Measurements from ENCODE around the gene CISD1. TPM values are rescaled to one million over a fixed set of nuclear protein-coding genes. Genes with fewer than 3 reads are reported as not detected.

CISD1 gene
- total RNA-seq, 4 donors from 2014 or later, result 30.8 to 46.3 (median 33.0) TPM

DNA sequence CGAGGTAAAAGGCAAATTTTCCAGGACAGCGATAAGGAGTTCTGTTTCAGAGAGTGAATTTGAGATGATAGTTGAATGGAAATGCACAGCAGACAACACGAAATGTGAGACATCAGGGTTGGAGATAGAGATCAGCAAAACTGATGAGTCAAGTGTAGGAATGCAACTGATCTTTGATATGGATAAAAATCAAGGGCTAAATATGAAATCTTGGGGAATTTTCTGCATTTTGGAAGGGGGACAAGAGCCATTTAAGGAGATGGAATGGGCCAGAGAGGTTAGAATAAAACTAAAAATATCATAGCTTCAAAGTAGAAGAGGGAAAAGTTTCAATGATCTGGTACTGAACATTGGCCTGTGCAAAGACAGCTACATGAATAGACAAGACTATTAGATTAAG, 11.5 kb downstream of the CISD1 start:
- Histone ChIP-seq H3K9me3 (no peaks in the 10 kb centered on the region), H3K27me3 (no peaks in the 10 kb centered on the region), H3K4me1 (peaks cover 0 to 20% (median 16%) of the 10 kb centered on the region in 4 donors), H3K4me3 (no peak overlapping the region), H3K27ac (replicated peaks in 1 of 4) (no peak overlapping the region), H3K36me3 (peaks cover 0 to 23% (median 12%) of the 10 kb centered on the region in 4 donors)
- intact Hi-C loops (cut with DNase I), result no loop called here
- no peak for TF ChIP-seq POLR2AphosphoS5 (IDR thresholded peaks at IDR 0.05)
- TF ChIP-seq, protein P1, sequence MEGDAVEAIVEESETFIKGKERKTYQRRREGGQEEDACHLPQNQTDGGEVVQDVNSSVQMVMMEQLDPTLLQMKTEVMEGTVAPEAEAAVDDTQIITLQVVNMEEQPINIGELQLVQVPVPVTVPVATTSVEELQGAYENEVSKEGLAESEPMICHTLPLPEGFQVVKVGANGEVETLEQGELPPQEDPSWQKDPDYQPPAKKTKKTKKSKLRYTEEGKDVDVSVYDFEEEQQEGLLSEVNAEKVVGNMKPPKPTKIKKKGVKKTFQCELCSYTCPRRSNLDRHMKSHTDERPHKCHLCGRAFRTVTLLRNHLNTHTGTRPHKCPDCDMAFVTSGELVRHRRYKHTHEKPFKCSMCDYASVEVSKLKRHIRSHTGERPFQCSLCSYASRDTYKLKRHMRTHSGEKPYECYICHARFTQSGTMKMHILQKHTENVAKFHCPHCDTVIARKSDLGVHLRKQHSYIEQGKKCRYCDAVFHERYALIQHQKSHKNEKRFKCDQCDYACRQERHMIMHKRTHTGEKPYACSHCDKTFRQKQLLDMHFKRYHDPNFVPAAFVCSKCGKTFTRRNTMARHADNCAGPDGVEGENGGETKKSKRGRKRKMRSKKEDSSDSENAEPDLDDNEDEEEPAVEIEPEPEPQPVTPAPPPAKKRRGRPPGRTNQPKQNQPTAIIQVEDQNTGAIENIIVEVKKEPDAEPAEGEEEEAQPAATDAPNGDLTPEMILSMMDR (IDR thresholded peaks at IDR 0.05), result no peak
- TF ChIP-seq EP300 (IDR thresholded peaks at IDR 0.05), result no peak
- TF ChIP-seq POLR2A (IDR thresholded peaks at IDR 0.05; ENCODE audit: low read depth), result no peak
- DNase-seq (ENCODE audit: extremely low spot score), result no peak
- WGBS, result 92% methylated on average over 3 of the region's 3 CpGs

DNA sequence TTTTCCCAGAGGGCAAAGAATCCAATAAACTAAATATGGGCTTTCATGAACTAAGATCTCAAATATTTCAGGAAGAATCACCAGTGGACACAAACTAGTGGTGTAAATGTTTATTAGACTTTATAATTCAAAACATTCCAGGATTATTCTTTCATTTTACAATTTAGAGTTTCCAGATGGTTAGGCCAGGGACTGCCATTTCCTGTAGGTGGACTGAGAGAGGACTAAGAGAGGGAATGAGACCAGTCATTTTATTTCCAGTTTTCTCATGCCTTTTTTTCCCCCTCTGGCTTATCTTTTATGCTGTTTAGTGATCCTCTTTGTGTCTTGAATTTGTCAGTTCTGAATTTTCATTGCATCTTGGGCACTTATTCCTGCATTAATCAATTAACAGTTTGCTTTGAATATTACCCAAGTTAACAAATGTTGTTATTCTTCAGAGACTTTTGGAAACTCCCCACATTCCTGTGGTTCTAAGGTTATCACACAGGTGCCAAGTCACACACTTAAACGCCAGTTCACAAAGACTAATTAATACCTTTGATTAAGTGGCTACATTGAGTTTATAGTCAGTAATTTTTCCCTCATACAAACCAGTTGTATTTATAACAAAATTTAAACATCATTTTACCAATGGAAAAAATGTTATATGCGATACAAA, 12.3 kb downstream of the CISD1 start:
- H3K27ac ChIP-seq (replicated peaks in 1 of 4), result no peak overlapping the region
- peaks cover 0 to 13% (median 8%) of the 10 kb centered on the region in 4 donors for H3K4me1 ChIP-seq
- intact Hi-C loops (cut with DNase I), result no loop called here
- no peaks in the 10 kb centered on the region for H3K9me3 ChIP-seq
- no peaks in the 10 kb centered on the region for H3K27me3 ChIP-seq
- no peak for DNase-seq (ENCODE audit: extremely low spot score)
- no peak for TF ChIP-seq POLR2AphosphoS5 (IDR thresholded peaks at IDR 0.05)
- no peak for TF ChIP-seq POLR2A (IDR thresholded peaks at IDR 0.05; ENCODE audit: low read depth)
- TF ChIP-seq EP300 (IDR thresholded peaks at IDR 0.05), result no peak
- TF ChIP-seq, protein P1 (IDR thresholded peaks at IDR 0.05), result no peak
- peaks cover 0 to 23% (median 12%) of the 10 kb centered on the region in 4 donors for H3K36me3 ChIP-seq
- 77% methylated on average over 2 of the region's 2 CpGs for WGBS
- H3K4me3 ChIP-seq, result no peak overlapping the region

DNA sequence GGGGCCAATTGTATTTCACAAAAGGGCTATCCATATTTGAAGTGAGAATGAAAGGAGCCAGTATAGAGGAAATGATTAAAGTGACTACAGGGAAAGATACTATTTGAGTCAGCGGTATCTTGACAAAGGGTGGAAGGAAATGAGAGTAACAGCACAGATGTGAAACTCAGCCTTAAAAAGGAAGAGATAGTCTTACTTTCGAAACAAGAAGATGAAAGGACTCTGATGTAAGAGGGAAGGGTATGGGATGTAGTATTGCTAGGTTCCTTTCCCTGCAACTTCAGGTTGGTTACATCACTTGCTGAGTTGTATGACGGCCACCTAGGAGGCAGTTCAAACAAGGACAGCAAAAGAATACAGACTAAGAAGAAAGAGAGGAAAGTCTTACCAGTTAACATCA, 13.7 kb downstream of the CISD1 start:
- DNase-seq (ENCODE audit: extremely low spot score), result no peak
- Histone ChIP-seq H3K36me3 (peaks cover 0 to 16% (median 11%) of the 10 kb centered on the region in 4 donors), H3K4me1 (peaks cover 0 to 13% (median 6%) of the 10 kb centered on the region in 4 donors), H3K27me3 (no peaks in the 10 kb centered on the region), H3K4me3 (no peak overlapping the region), H3K27ac (replicated peaks in 1 of 4) (no peak overlapping the region), H3K9me3 (no peaks in the 10 kb centered on the region)
- intact Hi-C loops (cut with DNase I), result no loop called here
- 72% methylated on average over 3 of the region's 3 CpGs for WGBS
- TF ChIP-seq EP300 (IDR thresholded peaks at IDR 0.05) (no peak), POLR2AphosphoS5 (IDR thresholded peaks at IDR 0.05) (no peak), POLR2A (IDR thresholded peaks at IDR 0.05; ENCODE audit: low read depth) (no peak)
- TF ChIP-seq, protein P1 (IDR thresholded peaks at IDR 0.05), result no peak

DNA sequence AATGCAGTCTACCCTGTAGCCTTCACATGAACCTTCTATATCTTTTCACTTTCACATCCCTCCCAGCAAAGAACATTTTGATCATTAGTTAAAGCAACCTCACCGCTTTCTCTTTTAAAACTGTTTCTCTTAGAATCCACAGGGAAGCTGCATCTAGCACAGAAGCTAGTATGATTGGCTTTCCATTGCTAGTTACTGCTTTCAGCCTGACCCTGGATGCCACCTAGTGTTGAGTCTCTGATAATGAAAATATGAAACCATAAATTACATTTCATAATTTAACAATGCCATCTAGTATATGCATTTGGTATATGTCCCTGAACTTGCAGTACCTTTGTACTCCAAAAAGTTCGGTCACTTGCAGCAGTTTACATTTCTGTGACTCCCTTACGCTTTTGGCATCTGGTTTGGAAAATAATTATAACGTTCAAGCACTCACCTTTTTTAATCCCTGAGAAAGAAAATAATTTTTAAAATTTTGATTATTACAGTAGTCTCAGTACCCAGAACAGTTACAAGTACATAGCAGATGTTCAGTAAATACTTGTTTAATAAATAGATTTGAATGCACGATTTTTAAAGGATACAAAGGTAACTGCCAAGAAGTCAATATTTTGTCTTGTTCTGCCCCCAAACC, 22.7 kb downstream of the CISD1 start:
- Histone ChIP-seq H3K27me3 (no peaks in the 10 kb centered on the region), H3K36me3 (peaks cover 0 to 5% (median 0%) of the 10 kb centered on the region in 4 donors), H3K9me3 (no peaks in the 10 kb centered on the region), H3K27ac (replicated peaks in 1 of 4) (no peak overlapping the region), H3K4me3 (no peak overlapping the region), H3K4me1 (no peaks in the 10 kb centered on the region)
- no peak for TF ChIP-seq POLR2A (IDR thresholded peaks at IDR 0.05; ENCODE audit: low read depth)
- TF ChIP-seq, protein P1 (IDR thresholded peaks at IDR 0.05), result peak; percentile 69 to 74 (median 71)
- intact Hi-C loops (cut with DNase I), result loop anchor here (2.0 kb wide), 1 partner anchor 115 kb away; no protein-coding TSS in a partner anchor
- 64% methylated on average over 5 of the region's 5 CpGs for WGBS
- DNase-seq (ENCODE audit: extremely low spot score), result no peak
